H1 (cell line): Measurements from ENCODE around the gene CNNM2. TPM values are rescaled to one million over a fixed set of nuclear protein-coding genes. Genes with fewer than 3 reads are reported as not detected.

Source experiments
- CTCF ChIA-PET: fragments of 300-600 bp; sonication (Branson Sonifier 250); formaldehyde crosslinking; loops from one replicate; lab custom pipeline; 2021; ENCODE audit not compliant: partially characterized antibody; lab: Charles Lee
- POLR2A ChIA-PET: fragments of 300-600 bp; sonication (Branson Sonifier 250); formaldehyde crosslinking; loops from one replicate; lab custom pipeline; 2021; ENCODE audit warnings: inconsistent platforms; ENCODE audit not compliant: partially characterized antibody; lab: Charles Lee
- DNase-seq, 2 experiments: peaks; one replicate each; pipeline versions ENCODE4 v3.0.0 to v3.0.0-alpha.2; 2010 to 2022; ENCODE audit warnings: low spot score in 2 of 2, low read depth in 1 of 2, mixed read lengths in 1 of 2
- FAIRE-seq: peaks from 2 replicates; lab custom pipeline; 2011; peaks lifted over from hg19 to GRCh38; lab: Jason Lieb, UNC
- H2AFZ ChIP-seq: 2 replicates; pipeline ENCODE4 v1.8.1; 2012; ENCODE audit warnings: low read length, inconsistent platforms
- H2AK5ac ChIP-seq: 2 replicates; pipeline ENCODE4 v1.6.1; 2013; ENCODE audit warnings: low read depth, low read length
- H2BK120ac ChIP-seq: replicated peaks from 2 replicates; pipeline ENCODE3; 2013; ENCODE audit warnings: low read depth, low read length, inconsistent platforms
- H2BK12ac ChIP-seq: 2 replicates; pipeline ENCODE4 v1.6.1; 2013; ENCODE audit warnings: low read depth, low read length
- H2BK15ac ChIP-seq: 2 replicates; pipeline ENCODE4 v1.6.1; 2013; ENCODE audit warnings: low read length
- H2BK20ac ChIP-seq: 2 replicates; pipeline ENCODE4 v1.6.1; 2013; ENCODE audit warnings: low read length
- H2BK5ac ChIP-seq: 2 replicates; pipeline ENCODE4 v1.6.1; 2013; ENCODE audit warnings: low read depth, low read length
- H3K14ac ChIP-seq: 2 replicates; pipeline ENCODE4 v1.6.1; 2013; ENCODE audit warnings: inconsistent platforms; ENCODE audit not compliant: insufficient read length
- H3K18ac ChIP-seq: 2 replicates; pipeline ENCODE4 v1.6.1; 2013; ENCODE audit warnings: low read length; ENCODE audit errors: extremely low read depth
- H3K23ac ChIP-seq: 2 replicates; pipeline ENCODE4 v1.6.1; 2013; ENCODE audit warnings: inconsistent platforms; ENCODE audit not compliant: insufficient read length
- H3K23me2 ChIP-seq: 2 replicates; pipeline ENCODE4 v1.6.1; 2013; ENCODE audit warnings: low read depth, low read length
- H3K27ac ChIP-seq: 2 replicates; pipeline ENCODE4 v1.6.1; 2011; ENCODE audit warnings: low read depth, low read length, inconsistent platforms
- H3K27me3 ChIP-seq, 4 experiments: replicated peaks in 1 of 4; 1 replicate in 1 of 4; 2 replicates in 3 of 4; pipeline versions ENCODE4 v1.6.1 to v1.8.1; 2011 to 2013; ENCODE audit warnings: low read length in 3 of 4, mild to moderate bottlenecking in 3 of 4, inconsistent platforms in 2 of 4, mixed read lengths in 2 of 4, moderate library complexity in 1 of 4; ENCODE audit not compliant: control insufficient read depth in 3 of 4, insufficient read depth in 3 of 4; ENCODE audit errors: extremely low read depth in 1 of 4
- H3K36me3 ChIP-seq, 4 experiments: 2 replicates each; pipeline versions ENCODE4 v1.6.1 to v1.8.1; 2011 to 2013; ENCODE audit warnings: mild to moderate bottlenecking in 4 of 4, low read length in 3 of 4, moderate library complexity in 2 of 4, control low read depth in 1 of 4, inconsistent platforms in 1 of 4; ENCODE audit not compliant: insufficient read depth in 4 of 4, control insufficient read depth in 2 of 4
- H3K4ac ChIP-seq: replicated peaks from 2 replicates; pipeline ENCODE3; 2013; ENCODE audit warnings: low read length, low read depth, mixed read lengths, inconsistent platforms; ENCODE audit not compliant: insufficient read length
- H3K4me1 ChIP-seq, 4 experiments: replicated peaks in 1 of 4; 1 replicate in 1 of 4; 2 replicates in 3 of 4; pipeline versions ENCODE4 v1.6.1 to v1.8.1; 2011 to 2013; ENCODE audit warnings: low read length in 3 of 4, inconsistent platforms in 2 of 4, mixed read lengths in 1 of 4; ENCODE audit not compliant: insufficient read depth in 4 of 4, control insufficient read depth in 3 of 4
- H3K4me2 ChIP-seq, 2 experiments: 2 replicates each; pipeline versions ENCODE4 v1.6.1 to v1.8.1; 2011 to 2013; ENCODE audit warnings: low read depth in 2 of 2, low read length in 2 of 2, control low read depth in 1 of 2, inconsistent platforms in 1 of 2, mild to moderate bottlenecking in 1 of 2; ENCODE audit not compliant: insufficient read depth in 1 of 2
- H3K4me3 ChIP-seq, 4 experiments: fragments of 200-600, 300-600 bp in 1 of 4; sonication (generic), shearing (Covaris generic), sonication (Bioruptor Twin) in 1 of 4; 2 replicates each; pipeline versions ENCODE4 v1.5.1 to v1.8.1; 2011 to 2016; ENCODE audit warnings: low read length in 4 of 4, low read depth in 3 of 4, control low read depth in 2 of 4, inconsistent platforms in 2 of 4, mild to moderate bottlenecking in 2 of 4, mixed read lengths in 1 of 4, moderate library complexity in 1 of 4; ENCODE audit not compliant: insufficient read depth in 2 of 4; ENCODE audit errors: extremely low read depth in 1 of 4
- H3K56ac ChIP-seq: replicated peaks from 2 replicates; pipeline ENCODE3; 2013; ENCODE audit warnings: low read depth, mild to moderate bottlenecking, mixed read lengths, low read length, inconsistent platforms; ENCODE audit not compliant: insufficient read length
- H3K79me1 ChIP-seq: 2 replicates; pipeline ENCODE4 v1.6.1; 2013; ENCODE audit warnings: low read depth, low read length, control low read depth
- H3K79me2 ChIP-seq, 2 experiments: 2 replicates each; pipeline versions ENCODE4 v1.6.1 to v1.8.1; 2012 to 2013; ENCODE audit warnings: low read length in 2 of 2, mild to moderate bottlenecking in 2 of 2, inconsistent platforms in 1 of 2; ENCODE audit not compliant: insufficient read depth in 2 of 2, control insufficient read depth in 1 of 2
- H3K9ac ChIP-seq, 4 experiments: replicated peaks in 1 of 4; 1 replicate in 1 of 4; 2 replicates in 3 of 4; pipeline versions ENCODE4 v1.6.1 to v1.8.1; 2011 to 2013; ENCODE audit warnings: low read depth in 3 of 4, low read length in 3 of 4, control low read depth in 2 of 4, mild to moderate bottlenecking in 2 of 4, moderate library complexity in 2 of 4, inconsistent platforms in 1 of 4; ENCODE audit errors: extremely low read depth in 1 of 4
- H3K9me3 ChIP-seq, 2 experiments: 2 replicates each; pipeline versions ENCODE4 v1.6.1 to v1.8.1; 2012 to 2013; ENCODE audit warnings: mild to moderate bottlenecking in 2 of 2, moderate library complexity in 2 of 2, control low read depth in 1 of 2, inconsistent platforms in 1 of 2, low read depth in 1 of 2, low read length in 1 of 2, mixed read lengths in 1 of 2; ENCODE audit not compliant: insufficient read depth in 2 of 2
- H4K20me1 ChIP-seq, 2 experiments: replicated peaks in 1 of 2; 2 replicates each; pipeline versions ENCODE3 to v1.8.1; 2011 to 2013; ENCODE audit warnings: inconsistent platforms in 2 of 2, low read length in 2 of 2, mild to moderate bottlenecking in 1 of 2; ENCODE audit not compliant: insufficient read depth in 2 of 2, control insufficient read depth in 1 of 2
- H4K5ac ChIP-seq: 2 replicates; pipeline ENCODE4 v1.6.1; 2013; ENCODE audit warnings: low read length, low read depth, mixed read lengths, inconsistent platforms; ENCODE audit not compliant: insufficient read length
- H4K8ac ChIP-seq: 2 replicates; pipeline ENCODE4 v1.8.0; 2013; ENCODE audit warnings: mild to moderate bottlenecking, moderate library complexity, low read length, inconsistent platforms; ENCODE audit not compliant: insufficient read depth; ENCODE audit errors: extremely low read depth
- H4K91ac ChIP-seq: replicated peaks from 2 replicates; pipeline ENCODE3; 2013; ENCODE audit warnings: low read length, mixed read lengths, inconsistent platforms; ENCODE audit not compliant: insufficient read length
- ATF3 ChIP-seq: IDR thresholded peaks from 2 replicates; pipeline ENCODE4 v1.6.1; 2011; ENCODE audit warnings: low read depth, mild to moderate bottlenecking, low read length; ENCODE audit not compliant: insufficient read depth
- EP300 ChIP-seq, 2 experiments: IDR thresholded peaks; 1 replicate in 1 of 2; 2 replicates in 1 of 2; pipeline ENCODE4 v1.6.1; 2011 to 2012; ENCODE audit warnings: low read depth in 2 of 2, low read length in 2 of 2, mild to moderate bottlenecking in 2 of 2, borderline replicate concordance in 1 of 2, inconsistent platforms in 1 of 2, moderate library complexity in 1 of 2
- EZH2 ChIP-seq: fragments of 200-600 bp; sonication (generic); IDR thresholded peaks from 2 replicates; pipeline ENCODE4 v1.7.1; 2012; ENCODE audit warnings: low read depth, mild to moderate bottlenecking, moderate library complexity, low read length, inconsistent platforms; ENCODE audit not compliant: severe bottlenecking
- KDM1A ChIP-seq: fragments of 200-600, 300-600 bp; sonication (generic); IDR thresholded peaks from 2 replicates; pipeline ENCODE4 v1.7.1; 2016; ENCODE audit warnings: mild to moderate bottlenecking, low read length, borderline replicate concordance
- KDM4A ChIP-seq: IDR thresholded peaks from one replicate; pipeline ENCODE4 v1.7.1; 2012; ENCODE audit warnings: low read depth, mild to moderate bottlenecking, moderate library complexity, low read length, inconsistent platforms; ENCODE audit not compliant: severe bottlenecking
- YY1 ChIP-seq: IDR thresholded peaks from 2 replicates; pipeline ENCODE4 v1.6.1; 2011; ENCODE audit warnings: low read depth, mild to moderate bottlenecking, low read length
- WGBS, 2 experiments: shearing (Covaris generic) in 1 of 2; methylation state at CpG; one replicate each; pipeline versions ENCODE4 v1.1.6 to v1.1.7; 2013 to 2015; ENCODE audit warnings: low lambda C conversion rate in 2 of 2, mixed read lengths in 2 of 2, inconsistent platforms in 1 of 2, low coverage in 1 of 2, missing lambda C conversion rate in 1 of 2; ENCODE audit not compliant: insufficient replicate concordance in 2 of 2, insufficient coverage in 1 of 2, insufficient read length in 1 of 2; ENCODE audit errors: extremely low coverage in 1 of 2, missing lambda C conversion rate in 1 of 2; 5-methylcytosine and 5-hydroxymethylcytosine counted together
- polyA plus RNA-seq, 7 experiments: library from polyadenylated mRNA; depleted of rRNA in 3 of 7; stranded (reverse) in 5 of 7; unstranded in 2 of 7; fragments of >200 nt in 5 of 7; fragments of 200-250 nt in 2 of 7; gene quantifications; 1 replicate in 5 of 7; 2 replicates in 1 of 7; 4 replicates in 1 of 7; pipeline versions ENCODE4 v1.2.1 to v1.2.3, GENCODE V29; 2011 to 2013; ENCODE audit warnings: missing spikeins in 2 of 7, mixed read lengths in 2 of 7
- total RNA-seq: library from RNA; stranded (reverse); fragmentation: NEBNext Ultra II Directional; extraction: Animal tissue kit (Norgen Biotek cat#: 25700); gene quantifications from 2 replicates; pipeline ENCODE4 v1.2.1, GENCODE V29; 2021
- TF ChIP-seq, protein P1 (sequence below): IDR thresholded peaks from 2 replicates; pipeline ENCODE4 v1.6.1; 2012; ENCODE audit warnings: inconsistent platforms

CNNM2 gene
- total and polyA plus RNA-seq, 2 of the 8 experiments (the other 6 are each of a cell fraction or from before 2014, with no cell fraction given), result 7.3 to 23.6 TPM

DNA sequence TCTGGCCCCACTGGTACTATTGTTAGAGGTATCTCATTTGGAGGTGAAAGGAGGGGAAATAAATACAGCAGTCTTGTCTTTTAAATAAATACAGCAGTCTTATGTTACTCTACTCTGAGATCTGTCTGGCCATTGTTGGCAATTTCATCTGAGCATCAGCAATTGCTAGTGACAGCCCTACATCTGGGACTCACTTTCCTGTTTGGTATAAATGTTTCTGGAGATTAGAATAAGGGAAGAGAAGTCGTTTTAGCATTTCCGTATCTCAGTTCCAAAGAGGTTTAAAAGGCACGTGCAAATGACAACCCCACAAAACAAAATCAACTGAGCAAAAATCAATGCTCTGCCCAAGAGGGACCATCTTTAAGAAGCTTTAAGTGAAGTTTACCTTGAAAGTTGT is 18.1 kb upstream of the CNNM2 start:
- no peak for FAIRE-seq
- H3K4me3 ChIP-seq, result no peak overlapping the region
- H2BK12ac ChIP-seq, result no peak overlapping the region
- no peak overlapping the region for H3K4ac ChIP-seq
- DNase-seq, result no peak
- ChIA-PET CTCF (interaction anchor here (0.6 to 8.0 kb wide), 11 partner anchors 9 to 172 kb away, joined by 3 to 118 read pairs (median 9); partner anchors contain the start of gene CYP17A1), POLR2A (interaction anchor here (1.2 kb wide), 1 partner anchor 15 kb away, joined by 3 read pairs; no protein-coding TSS in a partner anchor)
- H2BK20ac ChIP-seq, result no peak overlapping the region
- no peak overlapping the region for H3K18ac ChIP-seq
- no peaks in the 10 kb centered on the region for H3K79me2 ChIP-seq
- H2AK5ac ChIP-seq, result no peak overlapping the region
- 89% methylated on average over 3 of the region's 3 CpGs; no CpG with 5 or more reads in 1 of the 2 experiments for WGBS, 2 experiments
- no peak overlapping the region for H4K91ac ChIP-seq
- no peak overlapping the region for H3K14ac ChIP-seq
- no peaks in the 10 kb centered on the region for H3K36me3 ChIP-seq
- H3K56ac ChIP-seq, result no peak overlapping the region
- no peak overlapping the region for H3K27ac ChIP-seq
- no peak overlapping the region for H2BK5ac ChIP-seq
- no peaks in the 10 kb centered on the region for H3K23me2 ChIP-seq
- no peaks in the 10 kb centered on the region for H3K27me3 ChIP-seq
- H3K4me2 ChIP-seq, result no peak overlapping the region
- no peaks in the 10 kb centered on the region for H4K20me1 ChIP-seq
- H3K9me3 ChIP-seq, result no peaks in the 10 kb centered on the region
- H2BK15ac ChIP-seq, result no peak overlapping the region
- H4K5ac ChIP-seq, result no peak overlapping the region
- no peaks in the 10 kb centered on the region for H3K4me1 ChIP-seq
- H2BK120ac ChIP-seq, result no peak overlapping the region
- no peak overlapping the region for H3K23ac ChIP-seq
- H4K8ac ChIP-seq, result no peak overlapping the region
- no peaks in the 10 kb centered on the region for H3K79me1 ChIP-seq
- no peak overlapping the region for H3K9ac ChIP-seq
- TF ChIP-seq EP300 (IDR thresholded peaks at IDR 0.05; ENCODE audit: borderline replicate concordance in 1 of 2, low read depth in 2 of 2, low read length in 2 of 2) (no peak), KDM1A (no peak), YY1 (no peak), KDM4A (no peak), EZH2 (no peak), ATF3 (no peak)
- TF ChIP-seq, protein P1, sequence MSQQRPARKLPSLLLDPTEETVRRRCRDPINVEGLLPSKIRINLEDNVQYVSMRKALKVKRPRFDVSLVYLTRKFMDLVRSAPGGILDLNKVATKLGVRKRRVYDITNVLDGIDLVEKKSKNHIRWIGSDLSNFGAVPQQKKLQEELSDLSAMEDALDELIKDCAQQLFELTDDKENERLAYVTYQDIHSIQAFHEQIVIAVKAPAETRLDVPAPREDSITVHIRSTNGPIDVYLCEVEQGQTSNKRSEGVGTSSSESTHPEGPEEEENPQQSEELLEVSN, result no peak
- TF ChIP-seq, all 59 proteins: peak for 0
- no peak overlapping the region for H2AFZ ChIP-seq
